B cell (primary cell): ENCODE data around the gene KCNQ5. TPM values are rescaled to one million over a fixed set of nuclear protein-coding genes. Genes with fewer than 3 reads are reported as not detected.

Source experiments
- ATAC-seq: fragments of 200-7000 bp; cut with Tn5 transposase; one replicate; pipeline ENCODE4 v1.10.0; 2021; ENCODE audit warnings: low read depth, mild to moderate bottlenecking, moderate number of reproducible peaks, moderate library complexity
- CTCF ChIA-PET: fragments of 350-600 bp; sonication (Branson Sonifier 250); formaldehyde crosslinking; loops from one replicate; lab custom pipeline; 2021; ENCODE audit warnings: antibody characterized with exemption, inconsistent platforms; lab: Charles Lee
- POLR2A ChIA-PET: fragments of 350-600 bp; sonication (Branson Sonifier 250); formaldehyde crosslinking; loops from one replicate; lab custom pipeline; 2021; ENCODE audit warnings: antibody characterized with exemption; lab: Charles Lee
- DNase-seq: peaks from one replicate; pipeline ENCODE4 v3.0.0; 2013
- H2AFZ ChIP-seq: 2 replicates; pipeline ENCODE4 v1.6.1; 2012; ENCODE audit warnings: mild to moderate bottlenecking, low read depth, low read length; ENCODE audit not compliant: insufficient read depth, poor library complexity, severe bottlenecking
- H3K27ac ChIP-seq, 2 donors: 1 replicate in 1 of 2; 2 replicates in 1 of 2; pipeline ENCODE4 v1.5.1; 2012 to 2013; ENCODE audit warnings: low read length in 2 of 2, mild to moderate bottlenecking in 2 of 2, moderate library complexity in 1 of 2
- H3K27me3 ChIP-seq, 4 experiments: fragments of 200-600 bp in 1 of 4; sonication (generic) in 1 of 4; replicated peaks in 1 of 4; 1 replicate in 2 of 4; 2 replicates in 2 of 4; pipeline versions ENCODE4 v1.6.1 to v1.7.0; 2013 to 2016; ENCODE audit warnings: low read length in 3 of 4, mild to moderate bottlenecking in 2 of 4, mixed read lengths in 1 of 4, moderate library complexity in 1 of 4; ENCODE audit not compliant: insufficient read depth in 4 of 4, control insufficient read depth in 3 of 4; ENCODE audit errors: control extremely low read depth in 1 of 4
- H3K36me3 ChIP-seq, 2 experiments: replicated peaks in 1 of 2; 1 replicate in 1 of 2; 2 replicates in 1 of 2; pipeline versions ENCODE4 v1.6.1 to v1.7.1; 2013; ENCODE audit warnings: low read length in 1 of 2; ENCODE audit not compliant: insufficient read depth in 2 of 2, control insufficient read depth in 1 of 2; ENCODE audit errors: control extremely low read depth in 1 of 2, extremely low read depth in 1 of 2
- H3K4me1 ChIP-seq, 2 donors: fragments of 200-600 bp in 1 of 2; sonication (generic) in 1 of 2; 1 replicate in 1 of 2; 2 replicates in 1 of 2; pipeline versions ENCODE4 v1.5.1 to v1.6.1; 2013 to 2017; ENCODE audit warnings: low read length in 2 of 2; ENCODE audit not compliant: control insufficient read depth in 2 of 2, insufficient read depth in 2 of 2
- H3K4me2 ChIP-seq: replicated peaks from 2 replicates; pipeline ENCODE3; 2012; ENCODE audit warnings: mild to moderate bottlenecking, low read depth, low read length; ENCODE audit not compliant: poor library complexity, severe bottlenecking
- H3K4me3 ChIP-seq, 5 experiments: fragments of 200-600 bp in 1 of 5; sonication (generic) in 1 of 5; 1 replicate in 3 of 5; 2 replicates in 2 of 5; pipeline versions ENCODE4 v1.5.1 to v1.7.0; 2011 to 2016; ENCODE audit warnings: low read length in 4 of 5, mild to moderate bottlenecking in 4 of 5, low read depth in 2 of 5, control low read depth in 1 of 5, moderate library complexity in 1 of 5; ENCODE audit not compliant: insufficient read depth in 1 of 5; ENCODE audit errors: control extremely low read depth in 1 of 5, extremely low read depth in 1 of 5
- H3K79me2 ChIP-seq: fragments of 200-600 bp; sonication (generic); one replicate; pipeline ENCODE4 v1.6.0; 2016; ENCODE audit warnings: low read length; ENCODE audit not compliant: control insufficient read depth, insufficient read depth
- H3K9ac ChIP-seq: fragments of 200-600 bp; sonication (generic); 2 replicates; pipeline ENCODE4 v1.6.1; 2017; ENCODE audit warnings: mild to moderate bottlenecking, low read length, moderate library complexity
- H3K9me3 ChIP-seq, 3 donors: one replicate each; pipeline versions ENCODE4 v1.6.1 to v1.7.1; 2013; ENCODE audit warnings: low read length in 2 of 3; ENCODE audit not compliant: control insufficient read depth in 2 of 3, insufficient read depth in 1 of 3; ENCODE audit errors: control extremely low read depth in 1 of 3
- H4K20me1 ChIP-seq: 2 replicates; pipeline ENCODE4 v1.6.0; 2012; ENCODE audit warnings: mild to moderate bottlenecking, low read length; ENCODE audit not compliant: insufficient read depth, control insufficient read depth, poor library complexity, severe bottlenecking
- H3K27ac Mint-ChIP-seq: one replicate; pipeline ENCODE4 v1.8.0; 2021; ENCODE audit warnings: mixed read lengths
- H3K27me3 Mint-ChIP-seq: one replicate; pipeline ENCODE4 v1.8.0; 2021; ENCODE audit warnings: mixed read lengths
- H3K4me1 Mint-ChIP-seq: one replicate; pipeline ENCODE4 v1.8.0; 2021; ENCODE audit warnings: mixed read lengths
- H3K4me3 Mint-ChIP-seq: one replicate; pipeline ENCODE4 v1.8.0; 2021; ENCODE audit warnings: mixed read lengths
- H3K9me3 Mint-ChIP-seq: one replicate; pipeline ENCODE4 v1.8.0; 2022; ENCODE audit warnings: mixed read lengths; ENCODE audit not compliant: insufficient read depth
- EZH2 ChIP-seq: IDR thresholded peaks from 2 replicates; pipeline ENCODE4 v1.6.1; 2012; ENCODE audit warnings: borderline replicate concordance, low read depth, mild to moderate bottlenecking, moderate library complexity, low read length; ENCODE audit not compliant: insufficient read depth, poor library complexity, severe bottlenecking
- whole genome bisulfite sequencing: methylation state at CpG from one replicate; pipeline ENCODE4 v1.1.5; 2013; ENCODE audit warnings: missing lambda C conversion rate; ENCODE audit not compliant: insufficient coverage; 5-methylcytosine and 5-hydroxymethylcytosine counted together
- intact Hi-C: fragments of 100-400 bp; cut with micrococcal nuclease; formaldehyde crosslinking; loops from one replicate; pipeline ENCODE4 v1.10.0; 2022
- polyA plus RNA-seq: library from polyadenylated mRNA; depleted of rRNA; stranded (reverse); fragments of >200 nt; gene quantifications from 2 replicates; pipeline ENCODE4 v1.2.3, GENCODE V29; 2012
- total RNA-seq, 2 donors: library from RNA; stranded (reverse); fragments of 120-200 nt in 1 of 2; gene quantifications; 1 replicate in 1 of 2; 2 replicates in 1 of 2; pipeline versions ENCODE4 v1.2.3 to v1.2.4, GENCODE V29; 2013 to 2022
- TF ChIP-seq, protein P1 (sequence below): fragments of 200-600 bp; IDR thresholded peaks from one replicate; pipeline ENCODE4 v1.8.0; 2022; ENCODE audit warnings: antibody characterized with exemption, mild to moderate bottlenecking

The KCNQ5 gene
- total and polyA plus RNA-seq, 2 donors (not counting 1 experiment from before 2014, with no cell fraction given), result 2.3 to 9.4 TPM

- H3K27ac Mint-ChIP-seq, result no peak overlapping the region
- CTCF ChIA-PET, result no interaction called here
These were observed 268.8 kb downstream of the KCNQ5 start for GRCh38 chr6:72890671-72891070.

DNA sequence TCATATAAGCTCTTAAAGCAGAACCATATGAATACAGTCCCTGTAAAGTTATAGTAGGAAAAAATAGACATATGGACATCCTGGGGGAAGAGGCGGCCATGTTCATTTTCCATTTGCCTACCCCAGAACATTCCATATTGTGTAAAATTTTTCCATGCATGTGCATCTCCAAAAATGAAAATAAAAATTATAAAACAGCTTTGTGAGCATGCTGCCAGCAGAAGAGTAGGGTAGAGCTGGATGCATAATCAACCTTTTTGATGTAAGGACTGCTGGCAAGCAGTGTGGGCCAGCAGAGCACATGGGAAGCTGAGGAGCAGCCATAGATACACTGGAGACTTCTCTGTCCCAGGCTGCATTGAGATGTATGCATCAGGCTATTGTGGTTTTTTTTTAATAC, 271.0 kb downstream of the KCNQ5 start:
- Histone ChIP-seq H3K79me2 (peaks cover 3% of the 10 kb centered on the region), H3K4me1 (no peaks in the 10 kb centered on the region), H3K36me3 (no peaks in the 10 kb centered on the region), H3K4me3 (no peak overlapping the region), H4K20me1 (no peaks in the 10 kb centered on the region), H3K9ac (no peak overlapping the region), H3K4me2 (no peak overlapping the region), H2AFZ (no peak overlapping the region), H3K27me3 (no peaks in the 10 kb centered on the region), H3K27ac (no peak overlapping the region), H3K9me3 (peaks cover 0 to 4% (median 0%) of the 10 kb centered on the region in 3 donors)
- TF ChIP-seq, protein P1, sequence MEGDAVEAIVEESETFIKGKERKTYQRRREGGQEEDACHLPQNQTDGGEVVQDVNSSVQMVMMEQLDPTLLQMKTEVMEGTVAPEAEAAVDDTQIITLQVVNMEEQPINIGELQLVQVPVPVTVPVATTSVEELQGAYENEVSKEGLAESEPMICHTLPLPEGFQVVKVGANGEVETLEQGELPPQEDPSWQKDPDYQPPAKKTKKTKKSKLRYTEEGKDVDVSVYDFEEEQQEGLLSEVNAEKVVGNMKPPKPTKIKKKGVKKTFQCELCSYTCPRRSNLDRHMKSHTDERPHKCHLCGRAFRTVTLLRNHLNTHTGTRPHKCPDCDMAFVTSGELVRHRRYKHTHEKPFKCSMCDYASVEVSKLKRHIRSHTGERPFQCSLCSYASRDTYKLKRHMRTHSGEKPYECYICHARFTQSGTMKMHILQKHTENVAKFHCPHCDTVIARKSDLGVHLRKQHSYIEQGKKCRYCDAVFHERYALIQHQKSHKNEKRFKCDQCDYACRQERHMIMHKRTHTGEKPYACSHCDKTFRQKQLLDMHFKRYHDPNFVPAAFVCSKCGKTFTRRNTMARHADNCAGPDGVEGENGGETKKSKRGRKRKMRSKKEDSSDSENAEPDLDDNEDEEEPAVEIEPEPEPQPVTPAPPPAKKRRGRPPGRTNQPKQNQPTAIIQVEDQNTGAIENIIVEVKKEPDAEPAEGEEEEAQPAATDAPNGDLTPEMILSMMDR, result no peak
- TF ChIP-seq EZH2, result no peak
- ATAC-seq (no peak), DNase-seq (no peak)
- H3K4me3 Mint-ChIP-seq, result no peak overlapping the region
- H3K27me3 Mint-ChIP-seq, result no peaks in the 10 kb centered on the region
- CTCF ChIA-PET, result no interaction called here
- WGBS, result no CpG with 5 or more reads among the region's 1 CpG
- POLR2A ChIA-PET, result no interaction called here
- intact Hi-C loops, result no loop called here
- no peaks in the 10 kb centered on the region for H3K4me1 Mint-ChIP-seq
- no peaks in the 10 kb centered on the region for H3K9me3 Mint-ChIP-seq
- no peak overlapping the region for H3K27ac Mint-ChIP-seq

More at GRCh38 chr6:72890671-72891070, 268.8 kb downstream of the KCNQ5 start:
- Mint-ChIP-seq H3K9me3 (peaks cover 6% of the 10 kb centered on the region), H3K4me3 (no peak overlapping the region), H3K4me1 (no peaks in the 10 kb centered on the region), H3K27me3 (no peaks in the 10 kb centered on the region)
- Histone ChIP-seq H3K27ac (no peak overlapping the region), H3K9ac (no peak overlapping the region), H4K20me1 (no peaks in the 10 kb centered on the region), H3K79me2 (no peaks in the 10 kb centered on the region), H3K4me3 (no peak overlapping the region), H2AFZ (no peak overlapping the region), H3K36me3 (no peaks in the 10 kb centered on the region), H3K4me2 (no peak overlapping the region), H3K27me3 (no peaks in the 10 kb centered on the region), H3K9me3 (peaks cover 0 to 5% (median 4%) of the 10 kb centered on the region in 3 donors), H3K4me1 (no peaks in the 10 kb centered on the region)
- no peak for DNase-seq
- no peak for ATAC-seq
- intact Hi-C loops, result no loop called here
- TF ChIP-seq, protein P1, result no peak
- TF ChIP-seq EZH2, result no peak
- POLR2A ChIA-PET, result no interaction called here
